EL (cell line): Measurements from ENCODE around the gene THSD7A.

Source experiments
- DNase-seq: peaks from one replicate; pipeline ENCODE4 v3.0.0-alpha.2; 2016

Gene THSD7A

DNA sequence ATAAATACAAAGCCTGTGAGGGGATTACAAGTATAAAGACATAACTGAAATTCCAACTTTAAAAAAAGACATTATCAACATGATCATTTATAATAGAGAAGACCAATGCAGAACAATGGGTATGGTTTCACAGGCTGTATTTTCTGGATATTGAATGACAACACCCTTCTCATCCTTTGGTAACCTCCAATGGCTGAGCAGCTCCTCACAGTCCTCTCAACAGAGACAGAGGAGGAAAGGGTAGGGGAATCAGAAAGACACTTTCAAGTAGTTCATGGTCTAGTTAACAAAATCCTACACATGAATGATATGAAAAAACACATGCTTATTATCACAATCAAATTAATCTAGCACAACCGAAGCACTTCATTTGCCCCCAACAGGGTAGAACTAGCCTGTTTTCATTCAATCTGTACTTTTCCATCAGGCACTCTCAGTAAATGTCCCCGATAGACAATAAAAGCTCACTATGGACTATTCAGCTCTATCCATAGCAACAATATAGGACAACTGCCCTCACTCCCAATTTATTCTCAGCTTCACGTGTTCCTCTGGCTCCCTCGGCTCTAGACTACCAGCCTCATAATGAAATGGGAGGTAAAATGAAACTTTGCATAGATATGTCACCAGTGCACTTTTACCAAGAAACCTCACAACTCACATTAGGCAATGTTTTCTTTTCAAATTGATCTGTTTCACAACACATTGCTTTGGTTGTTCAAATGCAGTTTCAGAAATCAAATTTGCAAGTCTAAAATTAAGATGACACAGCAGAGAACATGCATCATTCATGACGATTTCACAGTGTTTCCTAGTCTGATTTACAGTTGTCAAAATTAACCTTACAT is 211.4 kb downstream of the THSD7A start:
- no peak for DNase-seq

DNA sequence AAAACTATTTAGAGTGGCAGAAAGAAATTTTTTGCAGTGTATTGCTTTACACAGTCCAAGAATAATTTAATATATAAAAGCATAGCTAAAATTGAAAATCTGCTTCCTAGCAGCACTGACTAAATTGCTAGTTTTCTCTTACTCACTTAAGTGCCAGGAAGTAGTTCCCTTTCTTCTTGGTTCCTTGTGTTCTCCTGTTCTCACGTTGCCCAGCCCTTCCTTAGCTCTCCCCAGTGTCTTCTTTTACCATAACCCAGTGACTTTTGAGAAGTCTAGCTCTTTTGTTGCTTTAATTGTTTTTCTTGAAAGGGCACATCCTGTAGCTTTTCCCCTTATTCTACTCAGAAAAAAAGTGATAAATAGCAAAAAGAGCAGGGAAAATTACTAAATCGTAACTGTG is 215.5 kb downstream of the THSD7A start:
- no peak for DNase-seq

DNA sequence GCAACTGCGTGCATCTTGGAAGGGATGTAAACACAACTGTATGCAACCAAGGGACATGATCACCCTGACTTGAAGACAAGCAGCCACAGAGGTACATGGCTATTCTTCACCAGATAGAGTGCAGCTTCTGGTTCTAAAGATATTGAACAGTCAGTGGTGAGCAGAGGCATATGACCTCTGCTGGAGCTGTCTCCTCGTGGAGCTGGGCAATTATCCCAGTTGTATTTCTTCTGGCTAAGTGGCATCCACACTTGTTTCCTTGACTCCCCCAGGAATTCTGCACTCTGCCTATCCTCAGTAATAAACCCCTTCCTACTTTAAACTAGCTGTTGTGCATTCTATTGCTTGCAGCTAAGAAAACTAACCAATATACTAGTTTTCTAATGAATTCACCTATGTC is 216.8 kb downstream of the THSD7A start:
- no peak for DNase-seq

DNA sequence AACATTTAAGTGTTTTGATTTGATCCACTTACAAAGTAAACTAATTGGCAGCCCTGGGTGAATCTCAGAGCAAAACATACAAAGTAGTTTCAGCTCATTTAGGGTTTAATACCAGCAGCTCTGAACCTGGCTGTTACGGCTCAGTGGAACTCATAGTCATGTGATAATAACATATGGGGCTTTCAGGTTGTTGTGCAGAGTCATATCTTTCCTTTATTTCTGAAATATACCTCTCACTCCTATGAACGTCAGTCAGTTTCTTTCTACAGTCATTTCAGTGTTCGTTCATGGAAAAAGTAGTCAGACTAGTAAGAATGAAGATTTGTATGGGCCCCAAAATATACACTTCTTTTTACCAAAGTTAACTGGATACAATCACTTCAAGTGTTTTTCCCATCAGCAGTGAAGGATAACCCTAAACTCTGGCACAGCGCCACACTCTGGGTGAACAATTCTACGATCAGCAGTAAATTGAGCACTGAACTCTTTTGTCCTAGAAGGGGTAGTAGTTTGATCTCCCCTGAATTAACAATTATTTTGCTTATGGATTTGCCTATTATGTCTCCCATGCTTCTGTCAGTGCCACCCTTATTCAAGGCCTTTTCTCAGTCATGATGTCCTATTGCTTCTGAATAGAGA is 218.6 kb downstream of the THSD7A start:
- no peak for DNase-seq

DNA sequence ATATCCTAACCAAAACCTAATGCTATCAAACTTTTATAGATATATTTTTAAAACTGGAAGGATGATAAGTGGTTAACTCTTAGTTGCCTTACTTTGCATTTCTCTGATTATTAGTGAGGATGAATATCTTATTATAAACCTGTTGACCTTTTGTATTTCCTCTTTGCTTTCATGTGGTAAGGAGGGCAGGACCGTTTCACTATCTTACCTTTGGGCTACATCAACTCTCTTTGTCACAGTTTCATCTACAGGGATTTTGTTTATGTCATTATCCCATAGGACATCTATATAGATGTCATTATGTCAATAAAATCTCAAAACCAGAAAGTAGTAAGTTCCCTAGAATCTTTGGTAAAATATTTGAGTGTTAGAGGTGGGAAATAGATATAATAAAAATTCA is 219.3 kb downstream of the THSD7A start:
- no peak for DNase-seq

DNA sequence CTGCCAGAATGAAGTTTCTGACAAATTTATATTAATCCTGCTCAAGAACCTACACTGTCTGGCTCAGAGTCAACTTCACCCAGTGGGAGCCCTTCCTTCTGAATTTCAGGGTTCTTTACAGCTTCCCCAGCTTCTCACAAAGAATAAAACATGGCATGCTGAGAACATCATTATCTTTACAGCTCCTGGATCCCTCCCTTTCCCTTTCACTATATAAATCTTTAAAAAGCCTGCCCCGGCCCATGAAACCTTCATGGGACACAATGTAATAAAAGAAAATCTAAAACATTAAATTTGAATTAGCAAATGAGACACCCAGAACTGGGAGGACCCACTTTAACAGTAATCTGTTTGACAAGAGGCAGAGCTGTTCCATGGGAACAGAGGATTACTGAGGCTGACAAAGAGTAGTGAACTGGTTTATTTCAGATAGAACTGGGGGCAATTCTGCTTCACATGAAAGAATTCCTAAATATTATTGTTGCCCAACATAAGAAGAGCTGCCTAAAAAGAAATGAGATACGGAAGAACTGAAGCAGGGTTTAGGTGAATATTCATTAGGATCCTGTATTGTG is 222.8 kb downstream of the THSD7A start:
- DNase-seq = no peak

DNA sequence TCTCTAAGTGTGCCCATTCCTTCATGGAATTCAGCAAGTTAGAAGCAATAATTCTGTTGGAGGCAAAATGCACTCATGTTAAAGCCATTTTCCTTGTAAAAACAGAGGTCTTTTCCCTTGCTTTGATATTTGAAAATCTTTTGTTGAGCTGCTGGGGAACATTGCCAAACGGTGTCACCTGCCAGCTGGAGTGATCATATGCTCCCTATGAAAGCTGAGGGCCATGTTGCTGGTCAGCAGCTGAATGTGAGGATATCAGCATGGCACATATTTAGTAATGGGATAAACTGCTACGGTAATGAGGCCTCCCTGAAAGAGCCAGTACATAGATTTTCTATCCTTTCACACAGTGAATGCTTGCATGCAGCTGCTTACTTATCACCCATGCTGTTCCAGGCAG is 224.3 kb downstream of the THSD7A start:
- no peak for DNase-seq

DNA sequence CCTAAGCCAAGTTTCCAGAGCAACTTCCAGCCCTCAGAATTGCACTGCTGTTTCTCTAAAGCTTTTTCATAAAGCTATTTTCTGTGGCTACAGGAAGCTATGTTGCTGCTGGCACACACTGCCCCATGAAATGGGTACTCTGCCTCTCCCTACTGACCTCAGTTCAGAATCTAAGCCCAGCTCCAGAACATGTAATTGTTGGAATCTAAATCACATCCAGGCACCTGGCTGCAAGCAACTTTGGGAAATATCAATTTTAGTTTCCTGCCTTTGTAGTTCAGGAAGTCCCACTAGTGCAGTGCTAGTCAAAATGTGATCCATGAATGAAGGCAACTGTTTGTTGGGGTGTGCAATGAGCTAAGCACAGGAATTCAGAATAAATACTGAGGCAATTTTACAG is 226.2 kb downstream of the THSD7A start:
- DNase-seq = no peak

DNA sequence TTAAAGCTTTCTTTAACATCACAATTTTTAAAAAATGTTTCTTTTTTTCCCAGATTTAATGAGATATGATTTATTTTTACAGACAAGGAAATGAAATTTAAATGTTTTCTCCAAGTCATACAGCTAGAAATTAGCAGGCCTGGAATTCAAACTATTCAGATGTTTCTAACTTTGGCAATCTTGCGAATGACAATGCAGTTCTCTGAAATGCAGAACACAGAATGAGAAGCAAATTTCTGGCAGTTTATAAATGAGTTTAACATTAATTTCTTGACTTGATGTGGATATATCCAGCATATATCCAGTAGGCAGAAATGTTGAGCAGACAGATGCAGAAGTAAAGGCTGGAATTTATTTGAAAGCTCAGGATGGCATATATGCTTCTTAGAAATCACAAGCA is 227.5 kb downstream of the THSD7A start:
- no peak for DNase-seq

DNA sequence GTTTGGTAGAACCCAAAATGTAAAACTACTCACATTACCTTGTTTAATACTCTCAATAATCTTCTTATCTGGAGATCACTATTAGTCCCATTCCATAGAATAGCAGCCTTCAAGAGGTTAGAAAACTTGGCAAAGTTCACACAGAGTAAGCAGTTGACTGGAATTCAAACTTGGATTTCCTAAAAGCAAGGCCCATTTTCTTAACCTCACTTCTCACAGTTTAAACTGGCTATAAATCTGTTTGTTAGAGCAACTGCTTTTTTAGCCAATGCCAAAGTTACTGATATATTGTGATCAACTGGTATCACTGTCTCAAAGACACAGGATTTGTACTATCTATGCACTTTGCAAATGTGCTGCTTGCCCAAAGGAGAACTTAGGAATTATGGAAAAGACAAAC is 230.2 kb downstream of the THSD7A start:
- DNase-seq = no peak

DNA sequence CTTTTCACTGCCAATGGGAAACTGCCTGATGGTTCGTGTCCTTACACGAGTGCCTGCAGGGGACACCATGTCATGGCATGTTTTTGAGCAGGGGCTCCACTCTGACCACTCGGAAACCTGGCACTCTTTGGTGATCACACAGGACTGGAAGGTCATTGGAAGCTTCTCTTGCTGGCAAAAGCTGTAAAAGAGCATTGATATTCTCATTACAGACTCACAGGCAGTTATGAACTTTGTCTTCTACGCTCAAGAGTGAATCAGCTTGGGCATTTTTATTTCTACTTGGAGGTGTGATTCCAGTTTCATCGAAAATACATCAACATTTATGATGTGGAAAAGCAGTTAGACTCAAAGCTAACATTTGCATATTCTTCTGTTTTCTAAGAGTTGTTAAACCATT is 238.7 kb downstream of the THSD7A start:
- DNase-seq = no peak

DNA sequence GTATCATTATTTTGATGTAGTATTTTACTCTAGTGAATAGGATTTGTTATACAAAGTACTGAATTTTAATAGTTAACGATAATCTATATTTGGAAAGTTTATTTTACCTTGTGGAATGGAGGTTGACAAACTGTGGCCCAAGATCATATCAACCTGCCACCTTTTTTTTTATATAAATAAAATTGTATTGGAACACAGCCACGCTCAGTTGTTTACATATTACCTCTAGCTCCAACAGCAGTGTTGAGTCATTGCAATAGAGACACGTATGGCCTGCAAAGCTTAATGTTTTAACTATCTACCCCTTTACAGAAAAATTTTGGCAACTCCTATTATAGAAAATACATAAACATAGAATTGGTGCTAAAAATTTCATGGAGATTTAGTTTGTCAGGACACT is 239.3 kb downstream of the THSD7A start:
- no peak for DNase-seq

DNA sequence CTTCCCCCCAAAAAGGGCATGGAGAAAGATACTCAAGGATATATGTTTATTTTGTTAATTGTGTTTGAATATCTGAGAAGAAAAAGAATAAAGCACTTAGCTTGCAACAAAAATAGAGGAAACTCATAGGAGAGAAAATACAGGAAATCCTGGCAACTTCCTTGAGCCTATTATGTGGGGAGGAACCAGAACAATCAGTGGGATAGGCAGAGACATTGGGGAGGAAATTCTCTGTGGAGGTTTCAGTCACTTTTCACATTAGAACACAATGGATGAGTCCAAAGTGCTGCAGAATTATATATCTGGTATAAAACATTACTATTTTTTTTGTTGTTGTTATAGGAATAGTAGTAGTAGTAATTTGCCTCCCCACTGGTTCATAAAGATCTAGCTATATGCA is 240.1 kb downstream of the THSD7A start:
- DNase-seq = no peak

DNA sequence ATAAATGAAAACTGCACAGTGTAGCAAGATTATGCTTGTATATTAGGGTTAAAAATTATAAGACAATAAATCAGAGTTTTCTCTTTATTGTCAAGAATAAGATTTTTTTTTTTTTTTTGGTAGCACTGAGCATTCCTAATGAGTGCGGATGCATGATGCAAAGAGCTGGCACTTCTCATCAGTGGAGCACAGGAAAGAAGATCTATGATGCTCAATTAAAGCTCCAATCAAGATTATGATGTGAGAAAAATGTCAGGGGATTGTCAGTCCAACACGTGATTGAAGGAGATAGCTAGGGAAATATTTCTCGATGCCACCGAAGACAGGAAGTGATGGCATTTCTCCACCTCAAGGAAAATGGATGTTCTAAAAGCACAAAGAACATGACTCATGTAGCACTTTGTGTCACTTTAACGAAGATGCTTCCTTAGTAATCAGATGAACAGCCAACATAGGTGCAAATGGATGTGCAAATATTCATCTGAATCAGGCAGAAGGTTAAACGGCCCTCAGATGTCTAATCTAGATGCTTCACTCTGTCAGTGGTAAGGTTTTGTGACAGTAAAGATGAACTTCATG is 240.9 kb downstream of the THSD7A start:
- no peak for DNase-seq

DNA sequence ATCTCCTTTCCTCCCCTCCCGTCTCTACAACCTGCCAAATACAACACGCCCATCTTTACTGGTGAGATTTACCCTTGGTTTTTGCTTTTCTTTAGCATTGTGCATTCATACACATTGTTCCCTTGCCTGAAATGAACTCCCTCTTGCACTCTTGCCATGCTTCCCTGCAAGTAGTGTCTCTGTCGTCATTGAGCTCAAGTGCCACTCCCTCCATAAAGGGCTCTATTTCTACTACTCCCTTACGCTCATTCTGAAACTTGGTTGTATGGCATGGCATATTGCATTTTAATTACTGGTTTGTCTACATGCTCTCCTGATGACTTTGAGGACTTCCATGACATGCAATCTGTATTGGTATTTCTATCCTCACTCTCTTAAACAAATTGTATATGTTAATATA is 242.7 kb downstream of the THSD7A start:
- no peak for DNase-seq

DNA sequence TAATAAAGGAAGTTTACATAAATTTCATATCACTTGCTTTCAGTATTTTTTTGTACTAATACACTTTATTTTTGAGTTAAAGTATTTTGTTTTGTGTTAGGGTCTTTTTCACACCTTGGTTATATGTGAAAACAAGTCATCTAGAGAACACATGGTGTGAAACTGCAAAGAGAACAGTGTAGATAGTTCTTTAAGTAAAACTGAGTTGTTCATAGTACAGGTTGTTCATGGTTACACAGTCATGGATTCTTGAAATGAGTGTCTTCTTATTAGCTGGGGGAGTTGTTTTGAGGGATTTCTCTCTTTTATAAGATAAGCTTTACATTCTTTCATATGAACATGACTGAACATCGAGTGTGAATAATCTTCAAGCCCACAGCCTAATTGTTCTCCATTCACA is 244.2 kb downstream of the THSD7A start:
- no peak for DNase-seq

DNA sequence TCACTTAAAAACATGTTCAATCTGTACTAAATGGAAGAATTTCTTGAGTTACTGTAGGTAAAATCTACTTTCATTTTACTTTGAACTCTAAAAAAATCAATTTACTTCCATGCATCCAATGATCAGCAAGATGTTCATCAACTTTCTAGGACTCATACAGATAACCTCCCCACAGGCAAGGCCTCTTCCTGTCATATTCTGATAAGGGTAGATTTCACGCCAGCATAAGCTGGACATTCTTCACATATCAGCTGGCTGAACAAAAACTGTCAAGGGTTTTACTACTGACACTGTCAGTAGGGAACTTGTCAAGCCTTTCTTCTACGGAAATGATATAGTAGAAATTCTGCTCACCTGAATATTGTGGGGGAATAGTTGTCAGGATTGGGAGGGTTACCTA is 244.9 kb downstream of the THSD7A start:
- no peak for DNase-seq

DNA sequence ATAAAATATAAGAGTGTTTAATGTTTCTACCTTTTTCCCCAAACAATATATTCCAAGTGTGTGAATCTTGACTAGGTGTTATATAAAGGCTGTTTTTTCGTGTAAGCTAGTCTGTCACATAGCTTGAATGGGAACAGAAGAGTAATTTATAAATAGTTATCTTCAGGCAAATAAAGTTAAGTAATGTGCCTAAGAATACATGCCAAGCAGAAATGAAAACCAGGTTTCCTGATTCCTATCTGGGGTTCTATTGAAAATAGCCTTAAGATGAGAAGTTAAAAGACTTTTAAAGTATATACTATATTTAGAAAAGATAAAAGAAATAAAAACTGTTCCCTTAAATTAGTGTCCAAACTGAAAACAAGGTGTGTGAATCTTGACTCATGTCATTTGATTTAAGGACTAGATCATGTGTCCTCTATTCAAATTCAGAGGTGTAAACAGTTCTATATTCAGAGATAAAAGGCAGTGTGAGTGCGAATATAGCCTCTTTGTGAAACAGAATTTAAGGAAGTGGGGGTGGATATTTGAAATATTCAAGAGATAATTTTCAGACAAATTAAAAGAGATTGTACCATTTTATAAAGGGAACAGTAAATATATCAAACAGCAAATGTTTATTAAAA is 247.5 kb downstream of the THSD7A start:
- no peak for DNase-seq

DNA sequence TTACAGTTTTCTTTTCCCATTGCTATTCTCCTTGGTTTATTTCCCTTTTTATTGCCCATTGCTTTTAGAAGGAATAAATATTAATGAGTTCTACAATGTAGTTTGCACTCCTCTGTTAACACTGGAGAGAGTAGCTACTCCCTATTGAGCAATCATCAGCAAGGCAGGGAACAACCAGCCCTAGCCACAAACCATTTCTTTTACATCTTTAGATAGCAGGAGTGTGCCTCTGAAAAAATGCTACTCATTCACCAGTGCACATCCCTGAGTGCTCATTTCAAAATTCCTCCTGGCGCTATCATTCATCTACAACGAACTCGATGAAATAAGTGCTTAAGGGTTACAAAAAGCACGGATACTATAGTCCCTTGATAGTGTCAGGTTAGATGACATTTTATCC is 252.9 kb downstream of the THSD7A start:
- no peak for DNase-seq

DNA sequence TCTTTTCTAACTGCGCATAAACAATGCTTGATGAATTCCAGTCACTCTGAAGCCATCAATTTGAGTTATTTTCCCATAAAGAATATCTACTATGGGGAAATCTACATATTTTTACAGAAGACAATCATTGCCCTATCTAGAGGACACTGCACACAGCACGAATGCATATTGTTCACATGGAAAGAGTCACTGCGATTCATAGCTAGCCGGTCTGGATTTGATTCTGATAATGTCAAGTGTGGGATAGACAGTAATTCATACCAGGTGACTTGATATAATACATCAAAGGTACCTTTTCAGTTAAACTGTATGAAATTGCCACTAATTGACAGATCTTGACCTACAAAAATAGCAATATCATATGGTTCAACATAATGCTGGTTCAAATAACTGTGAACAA is 255.7 kb downstream of the THSD7A start:
- DNase-seq = no peak

DNA sequence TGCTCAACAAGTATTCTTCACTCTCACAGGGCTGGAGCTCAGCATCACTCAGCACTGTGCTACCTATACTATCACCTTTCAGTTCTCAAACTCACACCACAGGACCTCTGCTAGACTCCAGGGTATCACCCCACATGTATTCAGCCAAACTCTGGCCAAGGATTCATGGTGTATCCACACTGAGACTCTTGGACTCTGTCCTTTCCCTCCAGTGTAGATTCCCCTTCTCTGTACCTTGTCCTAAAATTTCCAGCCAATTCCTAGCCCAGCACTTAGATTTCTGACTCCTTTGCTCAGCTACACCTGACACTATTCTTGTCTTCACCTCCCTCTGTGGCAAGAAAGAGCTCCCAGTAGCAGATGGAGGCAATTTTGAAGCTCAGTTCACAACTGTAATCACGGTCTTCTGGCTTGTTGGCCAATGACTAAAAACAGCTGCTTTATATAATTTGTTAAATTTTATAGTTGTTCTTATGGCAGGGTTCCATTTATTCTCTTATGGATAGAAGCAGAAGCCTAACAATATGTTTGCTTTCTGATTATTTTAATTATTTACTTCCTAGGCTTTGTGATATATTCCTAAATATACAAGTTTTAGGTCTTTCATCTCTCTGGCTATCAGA is 258.8 kb downstream of the THSD7A start:
- no peak for DNase-seq

DNA sequence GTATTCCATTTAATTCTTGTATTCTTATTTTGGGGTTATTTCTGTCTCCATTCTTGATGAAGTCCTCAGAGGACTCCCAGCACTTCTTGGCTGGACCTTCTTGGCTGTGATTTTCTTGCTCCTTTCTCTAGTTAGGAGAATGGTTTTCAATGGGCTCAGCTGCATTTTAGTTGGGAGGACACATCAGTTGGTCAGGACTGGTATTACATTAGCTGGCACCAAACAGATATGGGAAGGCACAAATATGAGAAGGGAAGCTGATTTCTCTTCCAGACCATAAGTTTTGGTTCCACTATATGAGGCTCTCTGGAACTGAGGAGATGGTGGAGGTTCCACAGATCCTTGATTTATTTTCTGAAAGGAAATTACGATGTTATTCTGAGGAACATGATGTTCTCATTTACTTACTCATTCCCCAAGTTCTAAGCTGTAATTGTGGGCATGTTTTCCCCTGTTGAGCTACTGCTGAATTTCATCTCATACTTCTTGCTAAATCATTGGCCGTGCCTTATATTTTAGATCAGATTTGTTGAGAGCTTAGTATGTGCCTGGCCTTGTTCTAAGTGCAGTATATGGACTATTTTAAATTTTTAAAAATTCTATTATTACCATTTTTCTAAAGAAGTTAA is 261.0 kb downstream of the THSD7A start:
- DNase-seq = no peak

DNA sequence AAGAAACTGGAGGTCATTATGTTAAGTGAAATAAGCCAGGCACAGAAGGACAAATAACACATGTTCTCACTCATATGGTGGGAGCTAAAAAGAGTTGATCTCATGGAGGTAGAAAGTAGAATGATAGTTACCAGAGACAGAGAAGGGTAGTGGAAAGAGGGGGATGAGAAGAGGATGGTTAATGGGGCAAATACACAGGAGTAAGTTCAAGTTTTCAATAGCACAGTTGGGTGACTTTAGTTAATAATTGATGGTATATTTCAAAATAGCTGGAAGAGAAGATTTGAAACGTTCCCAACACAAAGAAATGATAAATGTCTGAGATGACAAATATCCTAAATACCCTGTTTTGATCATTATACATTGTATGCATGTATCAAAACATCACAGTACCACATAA is 261.8 kb downstream of the THSD7A start:
- no peak for DNase-seq
